Natural killer cell treated with Interleukin-12 subunit alpha and Interleukin-12 subunit beta and Interleukin-15 and Interleukin-18, amount 100 ng/mL, for 72 hours (primary cell): ENCODE data around the gene ZAP70. TPM values are rescaled to one million over a fixed set of nuclear protein-coding genes. Genes with fewer than 3 reads are reported as not detected.
"Not testable (repeated sequence)": the region's sequence is repeated elsewhere in the genome, so short reads cannot be mapped to it uniquely, and the experiment has no call there.

Source experiments
- ATAC-seq, 2 donors: fragments of 150-1000 bp; cut with Tn5 transposase in 1 of 2; sonication (Bioruptor Pico), chemical (Tn5 transposase) in 1 of 2; 2 replicates each; pipeline ENCODE4 v1.10.0; 2021
- DNase-seq: peaks from one replicate; pipeline ENCODE4 v3.0.0; 2022; ENCODE audit warnings: low spot score
- H3K27ac Mint-ChIP-seq, 2 donors: 1 replicate in 1 of 2; 2 replicates in 1 of 2; pipeline ENCODE4 v1.8.0; 2022; ENCODE audit warnings: mixed read lengths in 2 of 2, mild to moderate bottlenecking in 1 of 2, moderate library complexity in 1 of 2
- H3K27me3 Mint-ChIP-seq, 2 donors: 1 replicate in 1 of 2; 2 replicates in 1 of 2; pipeline ENCODE4 v1.8.0; 2022; ENCODE audit warnings: mixed read lengths in 2 of 2
- H3K36me3 Mint-ChIP-seq: one replicate; pipeline ENCODE4 v1.8.0; 2022; ENCODE audit warnings: mixed read lengths
- H3K4me1 Mint-ChIP-seq, 2 donors: 1 replicate in 1 of 2; 2 replicates in 1 of 2; pipeline ENCODE4 v1.8.0; 2022; ENCODE audit warnings: low read depth in 2 of 2, mixed read lengths in 2 of 2, mild to moderate bottlenecking in 1 of 2
- H3K4me3 Mint-ChIP-seq: one replicate; pipeline ENCODE4 v1.8.0; 2022; ENCODE audit warnings: mixed read lengths
- H3K9me3 Mint-ChIP-seq: 2 replicates; pipeline ENCODE4 v1.8.0; 2022; ENCODE audit warnings: mixed read lengths
- total RNA-seq, 2 donors: library from RNA; stranded (reverse); gene quantifications; one replicate each; pipeline ENCODE4 v1.2.3, GENCODE V29; 2022

ZAP70 gene
- total RNA-seq, 2 donors from 2014 or later = 97.4 to 191 TPM

DNA sequence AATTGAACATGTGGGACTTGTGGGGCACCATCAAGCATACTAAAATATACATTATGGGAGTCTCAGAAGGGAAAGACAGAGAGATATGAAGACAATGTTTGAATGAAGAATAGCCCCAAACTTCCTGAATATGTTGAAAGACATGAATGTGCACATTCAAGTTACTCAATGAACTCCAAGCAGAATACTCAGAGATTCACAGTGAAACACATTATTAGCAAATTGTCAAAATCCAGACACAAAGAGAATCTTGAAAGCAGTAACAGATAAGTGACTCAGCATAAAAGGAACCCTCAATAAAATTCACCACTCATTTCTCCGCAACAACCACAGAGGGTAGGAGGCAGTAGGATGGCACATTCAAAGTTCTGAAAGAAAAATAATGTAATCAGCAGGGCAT is 35.1 kb upstream of the ZAP70 start:
- Mint-ChIP-seq H3K36me3 (no peaks in the 10 kb centered on the region), H3K27me3 (peaks cover 0 to 2% of the 10 kb centered on the region in 2 donors), H3K27ac (no peak overlapping the region), H3K4me3 (no peak overlapping the region), H3K4me1 (peaks cover 7 to 10% of the 10 kb centered on the region in 2 donors), H3K9me3 (no peaks in the 10 kb centered on the region)
- ATAC-seq (no peak), DNase-seq (no peak)

DNA sequence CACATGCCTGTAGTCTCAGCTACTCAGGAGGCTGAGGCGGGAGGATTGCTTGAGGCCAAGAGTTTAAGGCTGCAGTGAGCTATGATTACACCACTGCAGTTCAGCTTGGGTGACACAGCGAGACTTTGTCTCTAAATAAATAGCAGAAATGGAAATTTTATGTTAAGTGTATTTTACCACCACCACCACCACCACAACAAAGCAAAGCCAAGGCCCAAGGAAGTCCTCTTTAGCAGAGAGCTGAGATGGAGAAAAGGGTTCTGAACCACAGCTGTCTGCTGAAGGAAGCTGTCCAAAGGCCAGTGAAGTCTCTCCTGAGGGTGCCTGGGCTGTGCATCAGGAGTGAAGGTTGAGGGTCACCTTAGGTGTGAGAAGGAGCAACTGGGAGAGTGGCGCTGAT is 26.1 kb upstream of the ZAP70 start:
- not testable (repeated sequence) for H3K27ac Mint-ChIP-seq, H3K4me3 Mint-ChIP-seq, DNase-seq, H3K9me3 Mint-ChIP-seq, H3K27me3 Mint-ChIP-seq, H3K36me3 Mint-ChIP-seq, ATAC-seq, H3K4me1 Mint-ChIP-seq

DNA sequence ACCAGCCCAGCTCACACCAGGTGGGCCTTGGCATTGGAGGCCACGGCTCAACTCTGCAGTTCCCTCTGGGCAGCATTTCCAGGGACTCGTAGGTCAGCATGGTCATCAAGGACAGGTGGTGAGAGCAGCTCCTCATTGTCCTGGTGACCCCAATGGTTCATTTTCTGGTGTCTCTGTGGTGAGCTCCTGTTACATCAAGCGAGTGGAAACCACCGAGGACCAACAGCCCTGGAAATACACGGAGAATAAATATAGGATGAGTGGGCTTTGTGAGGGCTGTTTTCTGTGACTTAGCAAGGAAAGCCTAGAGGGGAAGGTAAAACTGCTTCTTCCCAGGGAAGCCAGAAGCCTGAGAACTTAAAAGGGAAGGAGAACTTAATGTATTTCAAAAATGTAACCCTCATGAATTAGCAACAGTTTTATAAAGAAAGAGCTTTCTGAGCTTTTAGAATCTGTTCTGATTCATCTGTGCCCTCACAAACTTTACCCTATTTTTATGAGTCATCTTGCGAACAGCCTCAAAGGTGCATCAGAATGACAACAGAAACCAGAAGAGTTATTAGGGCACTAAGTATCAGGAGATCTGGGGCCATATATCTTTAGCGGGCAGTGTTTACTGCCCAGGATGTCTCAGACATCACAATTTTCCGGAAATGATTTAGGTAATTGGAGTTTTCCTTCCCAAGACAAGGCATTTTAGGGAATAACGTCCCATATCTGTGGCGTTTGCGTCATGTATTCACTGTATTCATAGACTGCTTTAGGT is 25.1 kb upstream of the ZAP70 start:
- no peak overlapping the region for H3K4me3 Mint-ChIP-seq
- ATAC-seq (peak; percentile 28 to 62), DNase-seq (no peak)
- H3K36me3 Mint-ChIP-seq = no peaks in the 10 kb centered on the region
- H3K4me1 Mint-ChIP-seq = peaks cover 0 to 4% of the 10 kb centered on the region in 2 donors
- peaks cover 0 to 5% of the 10 kb centered on the region in 2 donors for H3K27me3 Mint-ChIP-seq
- no peak overlapping the region for H3K27ac Mint-ChIP-seq
- H3K9me3 Mint-ChIP-seq = no peaks in the 10 kb centered on the region

DNA sequence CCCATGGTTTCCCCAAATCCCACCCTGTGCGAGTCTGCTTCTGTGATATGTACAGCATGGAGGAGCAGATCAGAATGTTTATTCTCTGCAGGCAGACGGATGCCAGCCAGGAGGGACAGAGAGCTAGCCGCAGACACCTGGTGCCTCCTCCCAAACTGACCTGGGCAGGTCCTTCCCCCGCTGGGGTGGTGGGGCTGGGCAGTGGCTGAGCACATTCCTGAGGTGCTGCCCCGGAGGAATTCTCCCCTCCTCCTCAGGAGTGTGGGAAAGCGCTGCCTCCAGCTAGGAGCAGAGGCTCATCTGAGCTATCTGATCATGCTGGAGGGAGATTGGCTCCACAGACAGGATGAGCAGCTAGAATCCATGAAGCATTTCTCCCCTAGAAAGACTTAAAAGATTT is 22.2 kb upstream of the ZAP70 start:
- no peak overlapping the region for H3K4me3 Mint-ChIP-seq
- no peak overlapping the region for H3K27ac Mint-ChIP-seq
- no peak for ATAC-seq
- no peak for DNase-seq
- H3K27me3 Mint-ChIP-seq = peaks cover 0 to 5% of the 10 kb centered on the region in 2 donors
- H3K9me3 Mint-ChIP-seq = no peaks in the 10 kb centered on the region
- H3K4me1 Mint-ChIP-seq = peaks cover 0 to 4% of the 10 kb centered on the region in 2 donors
- H3K36me3 Mint-ChIP-seq = no peaks in the 10 kb centered on the region

DNA sequence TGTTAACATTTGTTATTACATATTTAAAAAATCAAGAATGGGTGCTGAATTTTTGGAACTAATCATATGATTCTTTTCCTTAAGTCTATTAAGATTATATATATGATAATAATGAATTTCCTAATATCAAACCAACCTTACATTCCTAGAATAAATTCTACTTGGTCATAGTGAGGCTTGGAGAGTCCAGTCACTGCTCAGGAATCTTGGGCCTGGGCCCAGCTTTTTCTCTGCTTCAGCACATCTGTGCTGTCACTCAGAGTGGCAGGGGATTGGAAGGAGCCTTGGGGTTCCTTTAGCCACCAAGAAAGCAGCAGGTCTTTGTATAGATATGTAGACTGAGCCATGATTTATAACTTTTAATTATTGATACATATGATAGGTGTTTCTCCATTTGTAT is 19.9 kb upstream of the ZAP70 start:
- Mint-ChIP-seq H3K36me3 (no peaks in the 10 kb centered on the region), H3K27me3 (peaks cover 0 to 3% of the 10 kb centered on the region in 2 donors), H3K27ac (no peak overlapping the region), H3K4me1 (peaks cover 4% of the 10 kb centered on the region in 2 donors), H3K4me3 (no peak overlapping the region), H3K9me3 (no peaks in the 10 kb centered on the region)
- no peak for DNase-seq
- no peak for ATAC-seq

DNA sequence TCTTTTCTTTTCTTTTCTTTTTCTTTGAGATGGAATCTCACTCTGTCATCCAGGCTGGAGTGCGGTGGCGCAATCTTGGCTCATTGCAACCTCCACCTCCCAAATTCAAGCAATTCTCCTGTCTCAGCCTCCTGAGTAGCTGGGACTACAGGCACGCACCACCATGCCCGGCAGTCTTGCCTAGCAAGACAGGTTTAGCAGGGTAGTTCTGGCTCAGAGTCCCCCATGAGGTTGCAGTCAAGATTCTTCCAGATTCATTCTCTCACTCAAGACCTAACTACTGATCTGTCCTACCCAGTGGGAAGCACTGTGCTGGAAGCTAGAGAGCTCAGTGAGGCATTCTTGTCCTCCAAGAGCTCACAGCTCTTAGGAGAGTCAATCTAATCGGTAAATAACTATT is 17.6 kb upstream of the ZAP70 start:
- no peak for DNase-seq

DNA sequence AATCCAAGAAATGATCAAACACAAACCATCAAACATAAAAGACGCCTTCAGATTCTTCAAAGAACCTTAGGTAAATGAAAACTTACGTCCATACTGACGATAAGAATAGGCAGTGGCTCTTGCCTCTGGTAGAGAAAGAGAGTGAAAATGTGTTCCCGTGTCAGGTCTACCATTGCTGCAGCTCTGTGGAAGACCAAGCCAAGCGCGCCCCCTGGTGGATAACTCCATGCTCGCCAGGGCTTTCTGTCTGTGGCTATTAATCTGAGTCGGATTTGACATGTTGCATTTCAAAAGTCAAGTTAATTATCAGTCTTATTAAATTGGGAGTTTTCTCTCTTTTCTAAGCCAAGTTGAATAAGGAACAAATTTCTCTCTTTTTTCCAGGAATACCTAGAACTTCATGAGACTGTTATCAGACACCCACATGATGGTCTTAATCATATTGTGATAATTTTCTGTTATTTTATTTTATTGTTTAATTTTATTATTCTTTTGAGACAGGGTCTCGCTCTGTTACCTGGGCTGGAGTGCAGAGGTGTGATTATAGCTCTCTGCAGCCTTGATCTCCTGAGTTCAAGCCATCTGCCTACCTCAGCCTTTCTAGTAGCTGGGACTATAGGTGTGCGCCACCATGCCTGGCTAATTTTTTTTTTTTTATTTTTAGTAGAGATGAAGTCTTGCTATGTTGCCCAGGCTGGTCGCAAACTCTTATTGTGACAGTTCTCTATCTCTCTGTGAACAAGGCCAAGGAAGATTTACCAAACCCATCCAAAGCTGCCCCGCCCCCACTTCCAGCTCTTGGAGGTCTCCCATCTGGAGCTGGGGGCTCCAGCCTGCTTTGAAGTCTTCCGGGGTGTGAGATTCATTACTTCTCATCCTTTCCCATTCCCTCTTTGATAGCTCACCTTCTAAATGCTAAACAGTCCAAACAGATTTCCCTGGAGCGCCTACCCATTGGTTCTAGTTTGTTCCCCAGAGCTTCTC is 15.8 kb upstream of the ZAP70 start:
- Mint-ChIP-seq H3K27ac (no peak overlapping the region), H3K4me3 (no peak overlapping the region), H3K9me3 (no peaks in the 10 kb centered on the region), H3K36me3 (no peaks in the 10 kb centered on the region), H3K4me1 (peaks cover 4 to 6% of the 10 kb centered on the region in 2 donors), H3K27me3 (no peaks in the 10 kb centered on the region)
- ATAC-seq (peak; percentile 80 to 89), DNase-seq (peak; percentile 89)

More for the DNA sequence above, 17.6 kb upstream of the ZAP70 start:
- no peak for ATAC-seq
- Mint-ChIP-seq H3K9me3 (no peaks in the 10 kb centered on the region), H3K4me1 (peaks cover 4 to 6% of the 10 kb centered on the region in 2 donors), H3K27ac (no peak overlapping the region), H3K27me3 (no peaks in the 10 kb centered on the region), H3K4me3 (no peak overlapping the region), H3K36me3 (no peaks in the 10 kb centered on the region)

DNA sequence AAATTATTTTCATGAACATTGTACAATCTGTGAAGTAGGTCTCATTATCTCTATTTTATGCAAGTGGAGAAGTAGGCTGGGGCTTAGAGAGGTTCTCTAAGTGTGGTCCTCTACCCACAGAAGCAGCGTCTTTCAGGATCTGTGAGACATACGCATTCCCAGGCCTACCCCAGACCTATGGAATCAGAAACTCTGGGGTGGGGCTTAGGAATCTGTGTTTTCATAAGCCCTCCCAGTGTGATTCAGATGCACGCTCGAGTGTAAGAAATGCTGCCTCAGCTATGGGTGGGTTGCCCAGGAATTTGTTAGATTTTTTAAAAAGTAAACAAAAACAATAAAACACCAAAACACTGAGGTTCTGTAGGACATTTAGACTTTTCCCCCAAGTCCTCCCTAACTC is 14.8 kb upstream of the ZAP70 start:
- DNase-seq (no peak), ATAC-seq (no peak)
- Mint-ChIP-seq H3K27ac (no peak overlapping the region), H3K36me3 (no peaks in the 10 kb centered on the region), H3K4me3 (no peak overlapping the region), H3K9me3 (no peaks in the 10 kb centered on the region), H3K27me3 (no peaks in the 10 kb centered on the region), H3K4me1 (peaks cover 4 to 6% of the 10 kb centered on the region in 2 donors)

DNA sequence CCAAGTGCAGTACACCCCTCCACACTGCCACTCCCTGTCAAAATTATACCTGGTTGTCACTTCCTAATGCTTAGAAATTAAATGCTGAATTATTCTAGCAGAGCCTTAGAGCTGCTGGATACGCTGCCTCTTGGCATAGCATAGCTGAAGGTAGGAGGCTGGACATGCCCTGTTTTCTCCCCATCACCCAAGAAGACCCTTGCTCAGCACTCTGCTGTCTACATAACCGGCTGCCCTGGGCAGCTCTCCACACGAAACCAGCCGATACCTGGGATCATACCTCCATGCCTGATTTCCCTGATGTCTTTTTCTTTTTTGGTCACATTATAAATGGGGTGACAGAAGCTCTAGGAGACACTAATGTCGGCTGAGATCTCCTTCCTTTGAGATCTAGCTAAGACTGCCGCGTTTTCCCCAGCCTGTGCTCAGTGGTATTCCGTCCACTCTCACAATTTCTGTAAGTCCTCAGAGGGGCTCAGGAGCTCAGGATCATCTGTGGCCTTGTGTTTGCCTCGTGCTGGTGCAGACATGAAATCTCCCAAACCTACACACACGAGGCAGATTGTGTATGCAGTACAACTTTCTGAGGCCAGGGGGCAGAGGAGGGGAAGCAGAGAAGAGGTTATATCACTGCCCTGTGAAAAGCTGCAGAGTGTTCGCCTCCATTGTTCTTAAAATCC is 13.5 kb upstream of the ZAP70 start:
- DNase-seq = no peak
- no peak overlapping the region for H3K27ac Mint-ChIP-seq
- H3K36me3 Mint-ChIP-seq = no peaks in the 10 kb centered on the region
- H3K4me3 Mint-ChIP-seq = no peak overlapping the region
- ATAC-seq = peak; percentile 68 to 77
- no peaks in the 10 kb centered on the region for H3K27me3 Mint-ChIP-seq
- peaks cover 4 to 6% of the 10 kb centered on the region in 2 donors for H3K4me1 Mint-ChIP-seq
- H3K9me3 Mint-ChIP-seq = no peaks in the 10 kb centered on the region

DNA sequence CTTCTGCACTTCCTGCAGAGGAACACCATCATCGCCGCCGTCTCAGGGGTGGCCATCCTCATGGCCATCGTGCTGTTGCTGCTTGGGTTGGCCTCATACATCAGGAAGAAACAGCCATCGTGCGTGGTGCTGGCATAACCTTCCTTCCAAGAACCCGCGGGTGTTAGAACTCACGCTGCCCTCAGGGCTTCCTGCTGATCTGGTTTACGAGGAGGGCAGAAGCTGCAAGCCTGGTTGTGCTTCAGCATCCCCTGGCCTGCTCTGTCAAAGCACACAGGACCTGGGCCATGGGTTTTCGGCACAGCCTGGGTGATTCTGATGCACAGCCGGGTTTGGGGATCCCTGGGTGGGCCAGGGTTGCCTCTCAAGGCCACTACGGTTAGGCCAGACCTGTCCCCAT is 12.2 kb upstream of the ZAP70 start:
- Mint-ChIP-seq H3K27ac (no peak overlapping the region), H3K27me3 (no peaks in the 10 kb centered on the region), H3K36me3 (no peaks in the 10 kb centered on the region), H3K4me3 (no peak overlapping the region), H3K4me1 (peaks cover 4 to 6% of the 10 kb centered on the region in 2 donors), H3K9me3 (no peaks in the 10 kb centered on the region)
- DNase-seq (no peak), ATAC-seq (no peak)

DNA sequence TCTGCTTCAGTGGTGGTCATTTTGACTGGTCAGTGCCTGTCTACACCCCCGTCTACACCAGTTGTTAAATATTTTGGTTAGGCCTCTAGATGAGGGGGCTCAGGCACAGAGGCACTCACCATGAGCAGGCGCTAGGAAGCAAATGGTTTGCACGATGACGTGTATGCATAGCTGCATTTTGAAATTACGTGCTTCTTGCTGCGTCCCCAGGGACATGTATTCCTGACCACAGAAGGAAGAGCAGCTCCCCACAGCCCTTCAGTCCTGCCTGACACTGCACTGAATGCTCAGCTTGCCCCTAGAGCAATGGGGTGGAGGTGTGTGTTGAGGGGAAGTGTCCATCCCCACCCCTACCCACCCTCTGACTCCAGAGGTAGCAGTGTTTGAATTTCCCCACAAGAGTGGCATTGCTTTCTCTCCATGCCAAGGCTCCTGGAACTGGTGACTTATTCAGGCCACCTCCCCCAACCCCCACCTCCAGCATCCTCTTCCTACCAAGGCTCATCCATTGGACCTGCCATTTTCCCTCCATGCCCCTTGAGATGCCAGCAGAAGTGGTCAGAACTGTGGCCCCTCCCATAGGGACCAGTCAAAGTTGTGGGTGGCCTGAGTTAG is 11.4 kb upstream of the ZAP70 start:
- no peak for DNase-seq

DNA sequence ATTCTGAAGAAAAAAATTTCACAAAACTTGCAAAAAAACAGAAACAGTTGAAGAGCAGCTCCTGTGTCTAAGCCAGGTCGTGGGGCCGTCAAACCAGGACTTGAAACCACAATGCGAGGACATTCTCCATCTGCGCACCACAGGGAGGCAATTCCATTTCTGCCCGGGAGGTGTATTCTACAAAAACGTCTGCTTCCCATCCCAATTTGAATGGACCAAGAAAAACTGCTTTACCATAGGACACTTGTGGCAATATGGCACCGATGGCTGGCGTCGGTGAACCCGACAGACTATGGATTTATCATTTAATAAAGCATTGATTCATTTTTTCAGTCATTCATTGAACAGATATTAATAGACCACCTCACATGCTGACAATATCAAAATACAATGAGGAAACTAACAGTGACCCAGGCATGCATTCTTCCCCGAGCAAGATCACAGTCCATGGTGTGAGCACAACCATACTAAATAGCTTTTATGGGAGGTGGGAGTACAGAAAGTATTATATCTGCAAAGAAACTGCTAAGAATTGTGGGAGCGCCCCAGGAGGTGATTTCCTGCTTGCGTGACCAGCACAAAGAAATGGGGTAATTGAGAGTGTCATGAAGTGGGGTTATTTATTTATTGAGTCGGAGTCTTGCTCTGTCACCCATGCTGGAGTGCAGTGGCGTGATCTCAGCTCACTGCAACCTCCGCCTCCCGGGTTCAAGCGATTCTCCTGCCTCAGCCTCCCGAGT is 10.5 kb upstream of the ZAP70 start:
- peaks cover 0 to 6% of the 10 kb centered on the region in 2 donors for H3K4me1 Mint-ChIP-seq
- H3K36me3 Mint-ChIP-seq = no peaks in the 10 kb centered on the region
- no peak overlapping the region for H3K27ac Mint-ChIP-seq
- no peaks in the 10 kb centered on the region for H3K9me3 Mint-ChIP-seq
- no peak overlapping the region for H3K4me3 Mint-ChIP-seq
- no peak for ATAC-seq
- no peaks in the 10 kb centered on the region for H3K27me3 Mint-ChIP-seq
- no peak for DNase-seq

More for the DNA sequence above, 11.4 kb upstream of the ZAP70 start:
- peaks cover 4 to 6% of the 10 kb centered on the region in 2 donors for H3K4me1 Mint-ChIP-seq
- H3K27ac Mint-ChIP-seq = no peak overlapping the region
- H3K36me3 Mint-ChIP-seq = no peaks in the 10 kb centered on the region
- no peaks in the 10 kb centered on the region for H3K9me3 Mint-ChIP-seq
- no peak overlapping the region for H3K4me3 Mint-ChIP-seq
- H3K27me3 Mint-ChIP-seq = no peaks in the 10 kb centered on the region
- peak in 1 of 2 donors; percentile 9 for ATAC-seq

DNA sequence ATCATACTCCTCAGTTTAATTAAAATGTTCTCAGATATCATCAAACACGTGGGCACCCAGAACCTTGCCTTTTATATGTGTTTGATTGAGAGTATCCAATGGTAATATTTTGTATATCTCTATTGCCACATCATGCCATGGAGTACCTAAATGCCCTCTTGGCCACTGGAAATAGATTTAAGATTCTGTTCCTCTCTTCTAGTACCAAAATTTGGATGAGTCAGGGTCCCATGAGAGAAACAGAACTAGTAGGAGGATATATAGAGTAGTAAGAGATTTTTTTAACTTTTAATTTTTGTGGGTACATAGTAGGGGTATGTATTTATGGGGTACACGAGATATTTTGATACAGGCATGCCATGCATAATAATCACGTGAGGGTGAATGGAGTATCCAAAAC is 9.6 kb upstream of the ZAP70 start:
- DNase-seq (no peak), ATAC-seq (no peak)
- no peaks in the 10 kb centered on the region for H3K36me3 Mint-ChIP-seq
- peaks cover 0 to 6% of the 10 kb centered on the region in 2 donors for H3K4me1 Mint-ChIP-seq
- H3K27ac Mint-ChIP-seq = no peak overlapping the region
- no peaks in the 10 kb centered on the region for H3K27me3 Mint-ChIP-seq
- no peak overlapping the region for H3K4me3 Mint-ChIP-seq
- no peaks in the 10 kb centered on the region for H3K9me3 Mint-ChIP-seq
